Endometrial microvascular endothelial cells (primary cell): ENCODE results near the gene SPRR4. TPM values are rescaled to one million over a fixed set of nuclear protein-coding genes. Genes with fewer than 3 reads are reported as not detected.
"Not testable (repeated sequence)": the region's sequence is repeated elsewhere in the genome, so short reads cannot be mapped to it uniquely, and the experiment has no call there.

Experiments
- in situ Hi-C: cut with HindIII; loops from 2 replicates; pipeline ENCODE4 v1.10.0; 2017; ENCODE audit warnings: low sequenced_read_pairs, low pct_unique_long_range_greater_than_20kb; ENCODE audit errors: inconsistent ontology term
- total RNA-seq: library from RNA; depleted of rRNA; stranded (reverse); fragments of >200 nt; gene quantifications from one replicate; pipeline ENCODE4 v1.2.3, GENCODE V29; 2015; ENCODE audit errors: inconsistent ontology term

SPRR4 gene
- total RNA-seq, 1 donor from 2014 or later, result not detected

GRCh38 chr1:152998476-152998875 is 28.0 kb downstream of the SPRR4 start:
- in situ Hi-C loops, result no loop called here

GRCh38 chr1:152999818-153000217 is 29.4 kb downstream of the SPRR4 start:
- in situ Hi-C loops, result no loop called here

- in situ Hi-C loops, result no loop called here
Measured at GRCh38 chr1:153000294-153000693, 29.8 kb downstream of the SPRR4 start.

- in situ Hi-C loops, result no loop called here
Measured at GRCh38 chr1:153001382-153001781, 30.9 kb downstream of the SPRR4 start, which contains the start of gene SPRR3. SPRR3 (plus strand) TSS chr1:153001749; CDS start chr1:153003021, 1,272 bp downstream.

GRCh38 chr1:153011235-153011758 is 40.8 kb downstream of the SPRR4 start:
- in situ Hi-C loops, result not testable (repeated sequence)

- in situ Hi-C loops, result not testable (repeated sequence)
Measured at GRCh38 chr1:153021829-153022228, 51.4 kb downstream of the SPRR4 start.

Other genes starting within 250 kb of the SPRR4 start
- not detected for gene KPRP, start 212.6 kb upstream of the SPRR4 start, total RNA-seq
- gene LCE1F, start 195.5 kb upstream of the SPRR4 start, total RNA-seq, result not detected
- not detected for gene LCE1E, start 184.4 kb upstream of the SPRR4 start, total RNA-seq
- gene LCE1D, start 173.9 kb upstream of the SPRR4 start, total RNA-seq, result not detected
- not detected for gene LCE1C, start 164.0 kb upstream of the SPRR4 start, total RNA-seq
- not detected for gene LCE1B, start 158.7 kb upstream of the SPRR4 start, total RNA-seq
- not detected for gene LCE1A, start 143.2 kb upstream of the SPRR4 start, total RNA-seq
- gene LCE6A, start 127.8 kb upstream of the SPRR4 start, total RNA-seq, result not detected
- gene LCE7A, start 110.7 kb upstream of the SPRR4 start, total RNA-seq, result not detected
- gene SMCP, start 92.3 kb upstream of the SPRR4 start, total RNA-seq, result not detected
- not detected for gene IVL, start 62.1 kb upstream of the SPRR4 start, total RNA-seq
- not detected for gene SPRR5, start 23.4 kb upstream of the SPRR4 start, total RNA-seq
- gene SPRR1A, start 13.4 kb downstream of the SPRR4 start, total RNA-seq, result not detected
- not detected for gene SPRR3, start 31.1 kb downstream of the SPRR4 start, total RNA-seq
- gene SPRR1B, start 60.6 kb downstream of the SPRR4 start, total RNA-seq, result not detected
- gene SPRR2D, start 70.5 kb downstream of the SPRR4 start, total RNA-seq, result not detected
- gene SPRR2A, start 86.9 kb downstream of the SPRR4 start, total RNA-seq, result not detected
- gene SPRR2B, start 101.0 kb downstream of the SPRR4 start, total RNA-seq, result not detected
- not detected for gene SPRR2E, start 123.9 kb downstream of the SPRR4 start, total RNA-seq
- not detected for gene SPRR2F, start 142.9 kb downstream of the SPRR4 start, total RNA-seq
- gene SPRR2G, start 180.2 kb downstream of the SPRR4 start, total RNA-seq, result not detected
- not detected for gene LELP1, start 232.8 kb downstream of the SPRR4 start, total RNA-seq
- gene PRR9, start 246.9 kb downstream of the SPRR4 start, total RNA-seq, result not detected